ENCODE data around the gene SELENOS.

GRCh38 chr15:101283931-101284330, 6.6 kb upstream of the SELENOS start:
- TF ChIP-seq CTCF (IDR thresholded peaks at IDR 0.05; ENCODE audit: poor library complexity, severe bottlenecking) (no peak), POLR2AphosphoS5 (IDR thresholded peaks at IDR 0.05) (no peak)
- TF ChIP-seq, protein P1, sequence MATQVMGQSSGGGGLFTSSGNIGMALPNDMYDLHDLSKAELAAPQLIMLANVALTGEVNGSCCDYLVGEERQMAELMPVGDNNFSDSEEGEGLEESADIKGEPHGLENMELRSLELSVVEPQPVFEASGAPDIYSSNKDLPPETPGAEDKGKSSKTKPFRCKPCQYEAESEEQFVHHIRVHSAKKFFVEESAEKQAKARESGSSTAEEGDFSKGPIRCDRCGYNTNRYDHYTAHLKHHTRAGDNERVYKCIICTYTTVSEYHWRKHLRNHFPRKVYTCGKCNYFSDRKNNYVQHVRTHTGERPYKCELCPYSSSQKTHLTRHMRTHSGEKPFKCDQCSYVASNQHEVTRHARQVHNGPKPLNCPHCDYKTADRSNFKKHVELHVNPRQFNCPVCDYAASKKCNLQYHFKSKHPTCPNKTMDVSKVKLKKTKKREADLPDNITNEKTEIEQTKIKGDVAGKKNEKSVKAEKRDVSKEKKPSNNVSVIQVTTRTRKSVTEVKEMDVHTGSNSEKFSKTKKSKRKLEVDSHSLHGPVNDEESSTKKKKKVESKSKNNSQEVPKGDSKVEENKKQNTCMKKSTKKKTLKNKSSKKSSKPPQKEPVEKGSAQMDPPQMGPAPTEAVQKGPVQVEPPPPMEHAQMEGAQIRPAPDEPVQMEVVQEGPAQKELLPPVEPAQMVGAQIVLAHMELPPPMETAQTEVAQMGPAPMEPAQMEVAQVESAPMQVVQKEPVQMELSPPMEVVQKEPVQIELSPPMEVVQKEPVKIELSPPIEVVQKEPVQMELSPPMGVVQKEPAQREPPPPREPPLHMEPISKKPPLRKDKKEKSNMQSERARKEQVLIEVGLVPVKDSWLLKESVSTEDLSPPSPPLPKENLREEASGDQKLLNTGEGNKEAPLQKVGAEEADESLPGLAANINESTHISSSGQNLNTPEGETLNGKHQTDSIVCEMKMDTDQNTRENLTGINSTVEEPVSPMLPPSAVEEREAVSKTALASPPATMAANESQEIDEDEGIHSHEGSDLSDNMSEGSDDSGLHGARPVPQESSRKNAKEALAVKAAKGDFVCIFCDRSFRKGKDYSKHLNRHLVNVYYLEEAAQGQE (IDR thresholded peaks at IDR 0.05; ENCODE audit: borderline replicate concordance): no peak
